GM12878 (cell line): ENCODE data around the gene COPZ1. TPM values are rescaled to one million over a fixed set of nuclear protein-coding genes. Genes with fewer than 3 reads are reported as not detected.

Experiments
- CBX5 ChIP-seq: sonication (generic); IDR thresholded peaks from 2 replicates; pipeline ENCODE4 v1.6.1; 2016; ENCODE audit warnings: low read depth, moderate library complexity, mild to moderate bottlenecking, inconsistent platforms
- ESRRA ChIP-seq: IDR thresholded peaks from 2 replicates; pipeline ENCODE4 v1.6.1; 2012; ENCODE audit warnings: mild to moderate bottlenecking, low read length, improper control_type of control experiment
- FOS ChIP-seq: IDR thresholded peaks from 3 replicates; pipeline ENCODE4 v1.6.1; 2011; ENCODE audit warnings: borderline replicate concordance; ENCODE audit not compliant: insufficient read length; ENCODE audit errors: extremely low read depth
- KAT2A ChIP-seq: conservative IDR thresholded peaks from 2 replicates; pipeline ENCODE4 v1.6.1; 2011; ENCODE audit warnings: low read depth, low read length; ENCODE audit not compliant: control insufficient read depth
- NBN ChIP-seq: fragments of 450-650 bp; IDR thresholded peaks from 2 replicates; pipeline ENCODE4 v1.6.1; 2016
- NFIC ChIP-seq: IDR thresholded peaks from 2 replicates; pipeline ENCODE4 v1.6.1; 2012; ENCODE audit warnings: low read depth, mild to moderate bottlenecking, inconsistent platforms, low read length, moderate library complexity
- RFX5 ChIP-seq: IDR thresholded peaks from 2 replicates; pipeline ENCODE4 v1.6.1; 2011; ENCODE audit warnings: low read depth, low read length, improper control_type of control experiment
- SMAD1 ChIP-seq: fragments of 450-650 bp; IDR thresholded peaks from 2 replicates; pipeline ENCODE4 v1.6.1; 2018; ENCODE audit warnings: mild to moderate bottlenecking, low read depth; ENCODE audit not compliant: partially characterized antibody
- SMC3 ChIP-seq: IDR thresholded peaks from 2 replicates; pipeline ENCODE4 v1.6.1; 2011; ENCODE audit warnings: low read length, improper control_type of control experiment, borderline replicate concordance
- TAF1 ChIP-seq: IDR thresholded peaks from 2 replicates; pipeline ENCODE4 v1.6.1; 2011; ENCODE audit warnings: mild to moderate bottlenecking, low read depth, low read length, borderline replicate concordance
- TCF3 ChIP-seq: IDR thresholded peaks from 2 replicates; pipeline ENCODE4 v1.6.1; 2012; ENCODE audit warnings: low read depth, mild to moderate bottlenecking, low read length, borderline replicate concordance; ENCODE audit not compliant: insufficient read depth
- ZNF217 ChIP-seq: fragments of 450-650 bp; IDR thresholded peaks from 2 replicates; pipeline ENCODE4 v1.6.1; 2017; ENCODE audit warnings: antibody characterized with exemption, mild to moderate bottlenecking
- ZZZ3 ChIP-seq: IDR thresholded peaks from 2 replicates; pipeline ENCODE4 v1.6.1; 2011; ENCODE audit warnings: low read depth; ENCODE audit not compliant: control insufficient read depth, insufficient read length
- polyA plus RNA-seq, 11 experiments: library from polyadenylated mRNA; depleted of rRNA in 4 of 11; unstranded in 6 of 11; stranded (reverse) in 5 of 11; fragments of >200 nt; fragmentation: Nextera tagmentation in 4 of 11; fragmentation: Illumina TruSeq in 1 of 11; extraction: Ambion mirVana in 4 of 11; extraction: Trizol in 1 of 11; gene quantifications; 1 replicate in 1 of 11; 2 replicates in 10 of 11; pipeline versions ENCODE4 v1.2.1 to v1.2.3, GENCODE V29; 2011 to 2016; ENCODE audit warnings: inconsistent platforms in 2 of 11, missing spikeins in 2 of 11, low read depth in 1 of 11
- total RNA-seq, 4 experiments: library from RNA; depleted of rRNA in 3 of 4; stranded (reverse); fragments of >200 nt in 3 of 4; fragmentation: Illumina TruSeq in 1 of 4; extraction: Trizol in 1 of 4; gene quantifications; 2 replicates each; pipeline versions ENCODE4 v1.2.1 to v1.2.3, GENCODE V29; 2013 to 2021
- TF ChIP-seq, protein P1 (sequence below): fragments of 450-650 bp; formaldehyde crosslinking; IDR thresholded peaks from 2 replicates; pipeline ENCODE4 v1.4.0; 2020; ENCODE audit warnings: mild to moderate bottlenecking, moderate library complexity
- TF ChIP-seq, protein P2 (sequence below): IDR thresholded peaks from 2 replicates; pipeline ENCODE4 v1.6.1; 2011; ENCODE audit warnings: borderline replicate concordance, low read depth, mild to moderate bottlenecking, moderate library complexity, mixed read lengths, low read length; ENCODE audit not compliant: insufficient read depth; ENCODE audit errors: extremely low read length
- TF ChIP-seq, protein P3 (sequence below): IDR thresholded peaks from 2 replicates; pipeline ENCODE4 v1.6.1; 2012; ENCODE audit warnings: low read depth, low read length, improper control_type of control experiment
- TF ChIP-seq, protein P4 (sequence below): IDR thresholded peaks from 2 replicates; pipeline ENCODE4 v1.6.1; 2012; ENCODE audit warnings: improper control_type of control experiment, low read depth, low read length; ENCODE audit not compliant: insufficient replicate concordance

The COPZ1 gene
- total and polyA plus RNA-seq, 10 of the 15 experiments (the other 5 are each of a cell fraction or from before 2014, with no cell fraction given): 112 to 378 (median 184) TPM

DNA sequence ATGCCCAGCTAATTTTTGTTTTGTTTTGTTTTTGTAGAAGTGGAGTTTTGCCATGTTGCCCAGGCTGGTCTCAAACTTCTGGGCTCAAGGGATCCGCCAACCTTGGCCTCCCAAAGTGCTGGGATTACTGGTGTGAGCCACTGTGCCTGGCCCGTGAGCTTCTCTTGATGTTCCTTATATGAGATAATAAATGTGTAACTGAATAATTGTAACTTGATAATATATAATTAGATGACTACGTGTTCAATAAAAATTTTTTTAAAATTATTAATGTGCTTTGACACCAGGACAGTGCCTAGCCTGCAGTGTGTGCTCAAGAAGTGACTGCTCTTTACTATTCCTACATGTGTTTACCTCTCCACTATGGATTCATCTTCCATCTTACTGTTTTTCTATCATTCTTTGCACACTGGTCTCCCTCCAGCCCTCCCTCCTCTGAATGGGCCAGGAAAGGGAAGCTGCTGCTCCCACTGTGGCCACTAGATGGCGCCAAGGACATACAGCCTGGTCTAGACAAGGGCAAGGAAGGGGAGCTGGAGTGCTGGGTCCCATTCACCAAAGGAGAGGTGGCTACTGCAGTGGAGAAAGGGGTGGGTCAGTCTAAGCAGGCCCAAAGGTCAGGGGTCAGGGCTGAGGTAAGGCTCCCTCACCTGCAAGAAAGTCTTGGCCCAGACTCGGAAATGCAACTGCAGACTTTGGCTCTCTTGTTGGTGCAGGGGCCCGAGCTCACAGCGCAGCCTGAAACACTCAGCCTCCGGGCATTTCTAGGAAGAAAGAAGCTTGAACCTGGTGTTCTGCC is 74.3 kb downstream of the COPZ1 start (continued):
- TF ChIP-seq, protein P1, sequence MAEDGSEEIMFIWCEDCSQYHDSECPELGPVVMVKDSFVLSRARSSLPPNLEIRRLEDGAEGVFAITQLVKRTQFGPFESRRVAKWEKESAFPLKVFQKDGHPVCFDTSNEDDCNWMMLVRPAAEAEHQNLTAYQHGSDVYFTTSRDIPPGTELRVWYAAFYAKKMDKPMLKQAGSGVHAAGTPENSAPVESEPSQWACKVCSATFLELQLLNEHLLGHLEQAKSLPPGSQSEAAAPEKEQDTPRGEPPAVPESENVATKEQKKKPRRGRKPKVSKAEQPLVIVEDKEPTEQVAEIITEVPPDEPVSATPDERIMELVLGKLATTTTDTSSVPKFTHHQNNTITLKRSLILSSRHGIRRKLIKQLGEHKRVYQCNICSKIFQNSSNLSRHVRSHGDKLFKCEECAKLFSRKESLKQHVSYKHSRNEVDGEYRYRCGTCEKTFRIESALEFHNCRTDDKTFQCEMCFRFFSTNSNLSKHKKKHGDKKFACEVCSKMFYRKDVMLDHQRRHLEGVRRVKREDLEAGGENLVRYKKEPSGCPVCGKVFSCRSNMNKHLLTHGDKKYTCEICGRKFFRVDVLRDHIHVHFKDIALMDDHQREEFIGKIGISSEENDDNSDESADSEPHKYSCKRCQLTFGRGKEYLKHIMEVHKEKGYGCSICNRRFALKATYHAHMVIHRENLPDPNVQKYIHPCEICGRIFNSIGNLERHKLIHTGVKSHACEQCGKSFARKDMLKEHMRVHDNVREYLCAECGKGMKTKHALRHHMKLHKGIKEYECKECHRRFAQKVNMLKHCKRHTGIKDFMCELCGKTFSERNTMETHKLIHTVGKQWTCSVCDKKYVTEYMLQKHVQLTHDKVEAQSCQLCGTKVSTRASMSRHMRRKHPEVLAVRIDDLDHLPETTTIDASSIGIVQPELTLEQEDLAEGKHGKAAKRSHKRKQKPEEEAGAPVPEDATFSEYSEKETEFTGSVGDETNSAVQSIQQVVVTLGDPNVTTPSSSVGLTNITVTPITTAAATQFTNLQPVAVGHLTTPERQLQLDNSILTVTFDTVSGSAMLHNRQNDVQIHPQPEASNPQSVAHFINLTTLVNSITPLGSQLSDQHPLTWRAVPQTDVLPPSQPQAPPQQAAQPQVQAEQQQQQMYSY (CRISPR knock-in tag): no peak
- TF ChIP-seq ESRRA (peak; percentile 55; the same call in 1 of the 2 replicates), NFIC (no peak), KAT2A (no peak), CBX5 (no peak), RFX5 (no peak), SMC3 (peak; percentile 99), TCF3 (no peak), SMAD1 (no peak), ZZZ3 (no peak), NBN (peak; percentile 45; the same call in 1 of the 2 replicates), TAF1 (no peak), FOS (no peak), ZNF217 (no peak)
- TF ChIP-seq, protein P2, sequence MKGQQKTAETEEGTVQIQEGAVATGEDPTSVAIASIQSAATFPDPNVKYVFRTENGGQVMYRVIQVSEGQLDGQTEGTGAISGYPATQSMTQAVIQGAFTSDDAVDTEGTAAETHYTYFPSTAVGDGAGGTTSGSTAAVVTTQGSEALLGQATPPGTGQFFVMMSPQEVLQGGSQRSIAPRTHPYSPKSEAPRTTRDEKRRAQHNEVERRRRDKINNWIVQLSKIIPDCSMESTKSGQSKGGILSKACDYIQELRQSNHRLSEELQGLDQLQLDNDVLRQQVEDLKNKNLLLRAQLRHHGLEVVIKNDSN: no peak
- TF ChIP-seq, protein P3, sequence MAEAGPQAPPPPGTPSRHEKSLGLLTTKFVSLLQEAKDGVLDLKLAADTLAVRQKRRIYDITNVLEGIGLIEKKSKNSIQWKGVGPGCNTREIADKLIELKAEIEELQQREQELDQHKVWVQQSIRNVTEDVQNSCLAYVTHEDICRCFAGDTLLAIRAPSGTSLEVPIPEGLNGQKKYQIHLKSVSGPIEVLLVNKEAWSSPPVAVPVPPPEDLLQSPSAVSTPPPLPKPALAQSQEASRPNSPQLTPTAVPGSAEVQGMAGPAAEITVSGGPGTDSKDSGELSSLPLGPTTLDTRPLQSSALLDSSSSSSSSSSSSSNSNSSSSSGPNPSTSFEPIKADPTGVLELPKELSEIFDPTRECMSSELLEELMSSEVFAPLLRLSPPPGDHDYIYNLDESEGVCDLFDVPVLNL: no peak
- TF ChIP-seq, protein P4, sequence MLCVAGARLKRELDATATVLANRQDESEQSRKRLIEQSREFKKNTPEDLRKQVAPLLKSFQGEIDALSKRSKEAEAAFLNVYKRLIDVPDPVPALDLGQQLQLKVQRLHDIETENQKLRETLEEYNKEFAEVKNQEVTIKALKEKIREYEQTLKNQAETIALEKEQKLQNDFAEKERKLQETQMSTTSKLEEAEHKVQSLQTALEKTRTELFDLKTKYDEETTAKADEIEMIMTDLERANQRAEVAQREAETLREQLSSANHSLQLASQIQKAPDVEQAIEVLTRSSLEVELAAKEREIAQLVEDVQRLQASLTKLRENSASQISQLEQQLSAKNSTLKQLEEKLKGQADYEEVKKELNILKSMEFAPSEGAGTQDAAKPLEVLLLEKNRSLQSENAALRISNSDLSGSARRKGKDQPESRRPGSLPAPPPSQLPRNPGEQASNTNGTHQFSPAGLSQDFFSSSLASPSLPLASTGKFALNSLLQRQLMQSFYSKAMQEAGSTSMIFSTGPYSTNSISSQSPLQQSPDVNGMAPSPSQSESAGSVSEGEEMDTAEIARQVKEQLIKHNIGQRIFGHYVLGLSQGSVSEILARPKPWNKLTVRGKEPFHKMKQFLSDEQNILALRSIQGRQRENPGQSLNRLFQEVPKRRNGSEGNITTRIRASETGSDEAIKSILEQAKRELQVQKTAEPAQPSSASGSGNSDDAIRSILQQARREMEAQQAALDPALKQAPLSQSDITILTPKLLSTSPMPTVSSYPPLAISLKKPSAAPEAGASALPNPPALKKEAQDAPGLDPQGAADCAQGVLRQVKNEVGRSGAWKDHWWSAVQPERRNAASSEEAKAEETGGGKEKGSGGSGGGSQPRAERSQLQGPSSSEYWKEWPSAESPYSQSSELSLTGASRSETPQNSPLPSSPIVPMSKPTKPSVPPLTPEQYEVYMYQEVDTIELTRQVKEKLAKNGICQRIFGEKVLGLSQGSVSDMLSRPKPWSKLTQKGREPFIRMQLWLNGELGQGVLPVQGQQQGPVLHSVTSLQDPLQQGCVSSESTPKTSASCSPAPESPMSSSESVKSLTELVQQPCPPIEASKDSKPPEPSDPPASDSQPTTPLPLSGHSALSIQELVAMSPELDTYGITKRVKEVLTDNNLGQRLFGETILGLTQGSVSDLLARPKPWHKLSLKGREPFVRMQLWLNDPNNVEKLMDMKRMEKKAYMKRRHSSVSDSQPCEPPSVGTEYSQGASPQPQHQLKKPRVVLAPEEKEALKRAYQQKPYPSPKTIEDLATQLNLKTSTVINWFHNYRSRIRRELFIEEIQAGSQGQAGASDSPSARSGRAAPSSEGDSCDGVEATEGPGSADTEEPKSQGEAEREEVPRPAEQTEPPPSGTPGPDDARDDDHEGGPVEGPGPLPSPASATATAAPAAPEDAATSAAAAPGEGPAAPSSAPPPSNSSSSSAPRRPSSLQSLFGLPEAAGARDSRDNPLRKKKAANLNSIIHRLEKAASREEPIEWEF: no peak
